Nephron (organoid): ENCODE measurements around the gene SMCHD1.
"Not testable (repeated sequence)": the region's sequence is repeated elsewhere in the genome, so short reads cannot be mapped to it uniquely, and the experiment has no call there.

Experiments used
- H3K27ac Mint-ChIP-seq, 3 experiments: 2 replicates each; pipeline ENCODE4 v1.8.0; 2020; ENCODE audit warnings: mixed read lengths in 3 of 3, mild to moderate bottlenecking in 2 of 3, moderate library complexity in 1 of 3
- H3K27me3 Mint-ChIP-seq: 2 replicates; pipeline ENCODE4 v1.8.0; 2021; ENCODE audit warnings: low read depth, mild to moderate bottlenecking, moderate library complexity, mixed read lengths
- H3K36me3 Mint-ChIP-seq: 2 replicates; pipeline ENCODE4 v1.8.0; 2020; ENCODE audit warnings: low read depth, mixed read lengths
- H3K4me1 Mint-ChIP-seq: 2 replicates; pipeline ENCODE4 v1.8.0; 2020; ENCODE audit warnings: mixed read lengths
- H3K4me3 Mint-ChIP-seq, 3 experiments: 2 replicates each; pipeline ENCODE4 v1.8.0; 2020; ENCODE audit warnings: mild to moderate bottlenecking in 3 of 3, mixed read lengths in 3 of 3, moderate library complexity in 2 of 3
- H3K9me3 Mint-ChIP-seq: 2 replicates; pipeline ENCODE4 v1.8.0; 2020; ENCODE audit warnings: mixed read lengths
- TF ChIP-seq, protein P1 (sequence below), 3 experiments: fragments of 200-600 bp; sonication (generic); IDR thresholded peaks; one replicate each; pipeline ENCODE4 v1.5.0; 2021; ENCODE audit warnings: antibody characterized with exemption in 3 of 3; ENCODE audit not compliant: unreplicated experiment in 3 of 3

The SMCHD1 gene

DNA sequence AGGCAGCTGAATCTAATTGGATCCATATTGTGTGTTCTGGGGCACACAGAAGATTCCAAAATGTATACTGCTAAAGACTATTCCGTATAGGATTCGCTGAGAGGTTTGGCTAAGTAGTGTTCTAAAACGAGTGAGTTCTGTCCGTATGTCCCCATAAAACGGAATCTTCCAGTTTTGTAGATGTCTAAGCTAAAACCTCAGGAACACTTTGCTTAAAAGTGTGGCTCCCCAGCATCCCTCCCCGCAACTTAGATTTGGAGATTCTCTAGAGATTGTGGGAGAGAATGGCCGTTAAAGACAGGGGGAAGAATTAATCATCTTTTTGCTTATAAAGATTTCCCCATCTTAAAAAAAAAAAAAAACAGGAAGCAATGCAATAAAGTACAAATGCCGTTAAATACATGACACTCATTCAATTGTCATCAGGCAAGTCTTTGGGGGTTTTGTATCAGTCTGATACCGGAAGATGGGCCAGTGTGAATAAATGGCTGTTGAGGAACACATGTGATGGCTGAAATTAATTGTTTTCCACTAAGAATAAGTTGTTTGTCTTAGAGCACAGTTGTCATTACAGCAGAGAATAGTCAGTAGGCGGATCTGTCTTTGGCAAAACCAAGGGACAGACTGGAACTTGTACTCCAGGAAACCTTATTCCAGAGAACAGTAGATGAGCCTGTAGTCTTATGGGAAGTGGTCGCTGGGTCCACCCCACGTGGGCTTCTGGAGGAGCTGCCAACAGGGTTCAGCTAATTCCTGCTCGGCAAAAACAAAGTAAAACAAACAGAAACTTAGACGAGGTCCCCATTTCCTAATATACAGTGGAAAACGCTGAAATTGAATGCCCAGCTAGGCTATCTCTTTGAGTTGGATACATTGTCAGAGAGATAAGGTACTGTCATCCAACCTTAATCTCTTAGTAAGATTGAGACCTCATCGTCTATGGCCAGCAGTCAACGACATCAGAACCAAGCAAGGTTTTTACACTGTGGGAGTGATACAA lies 193.0 kb downstream of the SMCHD1 start:
- H3K27ac Mint-ChIP-seq = peak overlapping the region; percentile 67 to 92 (median 76)
- TF ChIP-seq, protein P1, sequence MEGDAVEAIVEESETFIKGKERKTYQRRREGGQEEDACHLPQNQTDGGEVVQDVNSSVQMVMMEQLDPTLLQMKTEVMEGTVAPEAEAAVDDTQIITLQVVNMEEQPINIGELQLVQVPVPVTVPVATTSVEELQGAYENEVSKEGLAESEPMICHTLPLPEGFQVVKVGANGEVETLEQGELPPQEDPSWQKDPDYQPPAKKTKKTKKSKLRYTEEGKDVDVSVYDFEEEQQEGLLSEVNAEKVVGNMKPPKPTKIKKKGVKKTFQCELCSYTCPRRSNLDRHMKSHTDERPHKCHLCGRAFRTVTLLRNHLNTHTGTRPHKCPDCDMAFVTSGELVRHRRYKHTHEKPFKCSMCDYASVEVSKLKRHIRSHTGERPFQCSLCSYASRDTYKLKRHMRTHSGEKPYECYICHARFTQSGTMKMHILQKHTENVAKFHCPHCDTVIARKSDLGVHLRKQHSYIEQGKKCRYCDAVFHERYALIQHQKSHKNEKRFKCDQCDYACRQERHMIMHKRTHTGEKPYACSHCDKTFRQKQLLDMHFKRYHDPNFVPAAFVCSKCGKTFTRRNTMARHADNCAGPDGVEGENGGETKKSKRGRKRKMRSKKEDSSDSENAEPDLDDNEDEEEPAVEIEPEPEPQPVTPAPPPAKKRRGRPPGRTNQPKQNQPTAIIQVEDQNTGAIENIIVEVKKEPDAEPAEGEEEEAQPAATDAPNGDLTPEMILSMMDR (IDR thresholded peaks at IDR 0.05; ENCODE audit: unreplicated experiment in 3 of 3) = no peak
- peaks cover 43% of the 10 kb centered on the region for H3K4me1 Mint-ChIP-seq
- H3K27me3 Mint-ChIP-seq = peaks cover 61% of the 10 kb centered on the region
- H3K9me3 Mint-ChIP-seq = no peaks in the 10 kb centered on the region
- no peaks in the 10 kb centered on the region for H3K36me3 Mint-ChIP-seq
- H3K4me3 Mint-ChIP-seq = peak overlapping the region; percentile 91 to 97 (median 96)

DNA sequence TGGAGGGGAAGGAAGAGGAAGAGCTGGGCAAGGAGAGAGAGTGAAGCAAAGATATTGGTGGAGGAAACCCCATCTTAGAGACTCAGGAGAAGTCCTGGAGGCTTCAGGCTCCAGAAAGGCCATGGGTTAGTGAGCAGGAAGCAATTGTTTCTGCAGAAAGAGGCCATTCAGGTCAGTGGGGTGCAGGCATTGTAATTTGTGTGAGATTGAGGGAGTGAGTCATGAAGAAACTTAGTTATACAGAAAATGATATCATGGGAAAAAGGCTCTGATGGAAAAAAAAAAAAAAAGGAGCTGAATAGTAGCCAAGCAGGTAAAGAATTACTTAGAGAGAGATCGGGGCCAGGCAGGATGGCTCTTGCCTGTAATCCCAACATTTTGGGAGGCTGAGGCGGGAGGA lies 195.3 kb downstream of the SMCHD1 start:
- H3K4me1 Mint-ChIP-seq = peaks cover 60% of the 10 kb centered on the region

DNA sequence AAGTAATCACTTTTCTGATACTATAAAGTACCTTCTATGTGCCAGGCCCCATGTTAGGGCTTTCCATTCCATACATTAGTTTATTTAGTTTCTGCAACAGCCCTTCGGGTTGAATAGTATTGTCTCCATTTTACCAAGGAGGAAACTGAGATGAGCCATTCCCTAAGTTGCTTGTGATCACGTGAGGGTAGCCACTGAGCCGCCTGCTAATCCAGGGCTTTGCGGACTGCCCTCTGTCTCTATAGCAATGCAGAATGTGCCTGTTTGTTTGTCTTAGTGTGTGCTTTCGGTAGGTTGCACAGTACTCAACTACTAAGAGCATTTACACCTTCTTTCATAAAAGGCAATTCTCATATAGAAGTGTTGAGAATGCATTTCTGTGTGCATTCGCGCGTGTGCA lies 196.2 kb downstream of the SMCHD1 start:
- TF ChIP-seq, protein P1 (IDR thresholded peaks at IDR 0.05; ENCODE audit: unreplicated experiment in 3 of 3) = no peak
- H3K4me3 Mint-ChIP-seq = no peak overlapping the region

More for the DNA sequence above, 195.3 kb downstream of the SMCHD1 start:
- Mint-ChIP-seq H3K27me3 (peaks cover 48% of the 10 kb centered on the region), H3K36me3 (no peaks in the 10 kb centered on the region), H3K9me3 (no peaks in the 10 kb centered on the region), H3K27ac (peak overlapping the region in 1 of 3 experiments; percentile 36), H3K4me3 (no peak overlapping the region)
- TF ChIP-seq, protein P1 (IDR thresholded peaks at IDR 0.05; ENCODE audit: unreplicated experiment in 3 of 3) = no peak

DNA sequence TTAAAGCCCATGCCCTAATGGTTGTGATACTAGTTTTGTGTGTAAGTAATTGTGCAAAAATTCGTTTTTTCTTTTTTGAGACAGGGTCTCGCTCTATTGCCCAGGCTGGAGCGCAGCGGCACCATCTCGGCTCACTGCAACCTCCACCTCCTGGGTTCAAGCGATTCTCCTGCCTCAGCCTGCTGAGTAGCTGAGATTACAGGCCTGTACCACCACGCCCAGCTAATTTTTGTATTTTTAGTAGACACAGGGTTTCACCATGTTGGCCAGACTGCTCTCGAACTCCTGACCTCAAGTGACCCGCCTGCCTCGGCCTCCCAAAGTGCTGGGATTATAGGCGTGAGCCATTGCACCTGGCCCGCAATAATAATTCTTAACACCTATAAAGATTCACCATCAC lies 196.9 kb downstream of the SMCHD1 start:
- peaks cover 37% of the 10 kb centered on the region for H3K27me3 Mint-ChIP-seq
- H3K4me1 Mint-ChIP-seq = peaks cover 68% of the 10 kb centered on the region
- H3K27ac Mint-ChIP-seq = peak overlapping the region in 1 of 3 experiments; percentile 10
- H3K36me3 Mint-ChIP-seq, H3K4me3 Mint-ChIP-seq, H3K9me3 Mint-ChIP-seq: not testable (repeated sequence)

More for the DNA sequence above, 196.2 kb downstream of the SMCHD1 start:
- no peaks in the 10 kb centered on the region for H3K36me3 Mint-ChIP-seq
- H3K4me1 Mint-ChIP-seq = peaks cover 62% of the 10 kb centered on the region
- peaks cover 39% of the 10 kb centered on the region for H3K27me3 Mint-ChIP-seq
- no peaks in the 10 kb centered on the region for H3K9me3 Mint-ChIP-seq
- H3K27ac Mint-ChIP-seq = peak overlapping the region in 2 of 3 experiments; percentile 8 to 10

DNA sequence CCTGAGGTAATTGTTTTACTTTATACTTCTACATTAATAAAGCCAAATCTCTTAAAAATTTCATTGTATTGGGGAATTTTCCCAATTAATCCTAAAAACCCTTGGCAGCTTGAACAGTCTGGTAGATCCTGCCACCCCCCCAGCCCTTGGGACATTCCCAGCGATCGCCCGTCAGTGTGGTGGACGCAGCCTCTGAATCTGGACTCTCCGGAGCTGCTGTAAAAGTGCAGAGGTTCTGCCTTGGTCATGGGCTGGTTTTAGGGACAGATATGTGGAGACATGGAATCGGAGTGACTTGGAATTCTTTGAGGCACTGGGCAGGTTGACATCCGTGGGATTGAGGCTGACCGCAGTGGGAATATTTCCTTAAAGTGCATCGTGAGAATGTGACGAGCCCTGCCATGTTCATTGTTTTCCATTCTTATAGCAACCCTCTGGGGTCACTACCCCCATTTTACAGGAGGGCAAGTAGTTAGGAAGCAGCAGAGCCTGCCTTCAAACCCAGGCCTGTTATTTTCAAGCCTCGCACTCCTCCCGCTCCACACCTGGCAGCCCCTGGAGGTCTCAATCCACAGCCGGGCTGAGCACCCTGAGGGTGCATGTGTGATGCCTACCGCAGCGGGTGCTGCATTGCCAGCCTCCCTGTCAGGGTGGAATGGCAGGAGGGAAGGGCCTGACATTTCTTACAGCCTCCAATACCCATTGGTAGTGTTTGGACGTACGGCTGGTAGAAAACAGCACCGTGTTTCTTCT lies 197.8 kb downstream of the SMCHD1 start:
- Mint-ChIP-seq H3K4me3 (no peak overlapping the region), H3K4me1 (peaks cover 62% of the 10 kb centered on the region), H3K27ac (no peak overlapping the region), H3K36me3 (no peaks in the 10 kb centered on the region), H3K27me3 (peaks cover 28% of the 10 kb centered on the region), H3K9me3 (no peaks in the 10 kb centered on the region)
- TF ChIP-seq, protein P1 (IDR thresholded peaks at IDR 0.05; ENCODE audit: unreplicated experiment in 3 of 3) = no peak
